22Rv1 (cell line): Measurements from ENCODE around the gene CLCF1.

ENCODE experiments used
- H3K27ac ChIP-seq: fragments of 450-650 bp; 2 replicates; pipeline ENCODE4 v1.5.1; 2017
- ZFX ChIP-seq: fragments of 450-650 bp; IDR thresholded peaks from 2 replicates; pipeline ENCODE4 v1.6.1; 2017; ENCODE audit warnings: antibody characterized with exemption, borderline replicate concordance
- TF ChIP-seq, protein P1 (sequence below): fragments of 450-650 bp; IDR thresholded peaks from 2 replicates; pipeline ENCODE4 v1.5.1; 2017; ENCODE audit warnings: mild to moderate bottlenecking

Gene CLCF1

DNA sequence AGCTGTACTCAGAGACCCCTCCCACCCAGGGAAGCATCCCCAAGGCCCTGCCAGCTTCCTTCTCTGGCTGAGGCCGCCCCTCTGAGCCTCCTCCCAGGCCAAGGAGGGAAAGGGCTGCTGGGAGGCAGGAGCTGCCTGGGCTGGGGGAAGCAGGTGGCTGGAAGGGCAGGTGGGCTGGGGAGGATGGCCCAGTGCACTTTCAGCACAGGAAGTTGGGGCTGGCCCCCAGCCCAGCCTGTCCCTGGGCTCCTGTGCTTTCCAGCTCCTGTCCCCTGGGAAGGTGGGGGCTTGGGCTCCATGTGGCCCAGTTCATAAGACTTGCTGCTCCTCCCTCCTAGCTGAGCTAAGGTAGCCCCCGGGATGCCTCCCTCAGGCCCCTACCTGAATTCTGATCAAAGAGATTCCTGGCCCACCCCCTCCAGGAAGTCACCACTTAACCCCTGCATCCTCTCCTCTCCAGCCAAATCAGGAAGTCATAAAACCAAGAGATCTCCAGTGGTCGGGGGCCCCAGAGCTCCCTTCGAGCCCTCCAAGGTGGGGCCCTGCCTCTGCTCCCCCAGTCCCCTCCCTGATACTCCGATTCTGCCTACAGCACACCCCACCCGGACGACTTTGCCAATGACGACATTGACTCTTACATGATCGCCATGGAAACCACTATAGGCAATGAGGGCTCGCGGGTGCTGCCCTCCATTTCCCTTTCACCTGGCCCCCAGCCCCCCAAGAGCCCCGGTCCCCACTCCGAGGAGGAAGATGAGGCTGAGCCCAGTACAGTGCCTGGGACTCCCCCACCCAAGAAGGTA, 23.4 kb upstream of the CLCF1 start:
- TF ChIP-seq ZFX, result no peak
- TF ChIP-seq, protein P1, sequence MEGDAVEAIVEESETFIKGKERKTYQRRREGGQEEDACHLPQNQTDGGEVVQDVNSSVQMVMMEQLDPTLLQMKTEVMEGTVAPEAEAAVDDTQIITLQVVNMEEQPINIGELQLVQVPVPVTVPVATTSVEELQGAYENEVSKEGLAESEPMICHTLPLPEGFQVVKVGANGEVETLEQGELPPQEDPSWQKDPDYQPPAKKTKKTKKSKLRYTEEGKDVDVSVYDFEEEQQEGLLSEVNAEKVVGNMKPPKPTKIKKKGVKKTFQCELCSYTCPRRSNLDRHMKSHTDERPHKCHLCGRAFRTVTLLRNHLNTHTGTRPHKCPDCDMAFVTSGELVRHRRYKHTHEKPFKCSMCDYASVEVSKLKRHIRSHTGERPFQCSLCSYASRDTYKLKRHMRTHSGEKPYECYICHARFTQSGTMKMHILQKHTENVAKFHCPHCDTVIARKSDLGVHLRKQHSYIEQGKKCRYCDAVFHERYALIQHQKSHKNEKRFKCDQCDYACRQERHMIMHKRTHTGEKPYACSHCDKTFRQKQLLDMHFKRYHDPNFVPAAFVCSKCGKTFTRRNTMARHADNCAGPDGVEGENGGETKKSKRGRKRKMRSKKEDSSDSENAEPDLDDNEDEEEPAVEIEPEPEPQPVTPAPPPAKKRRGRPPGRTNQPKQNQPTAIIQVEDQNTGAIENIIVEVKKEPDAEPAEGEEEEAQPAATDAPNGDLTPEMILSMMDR, result no peak
- H3K27ac ChIP-seq, result peak overlapping the region; percentile 96

DNA sequence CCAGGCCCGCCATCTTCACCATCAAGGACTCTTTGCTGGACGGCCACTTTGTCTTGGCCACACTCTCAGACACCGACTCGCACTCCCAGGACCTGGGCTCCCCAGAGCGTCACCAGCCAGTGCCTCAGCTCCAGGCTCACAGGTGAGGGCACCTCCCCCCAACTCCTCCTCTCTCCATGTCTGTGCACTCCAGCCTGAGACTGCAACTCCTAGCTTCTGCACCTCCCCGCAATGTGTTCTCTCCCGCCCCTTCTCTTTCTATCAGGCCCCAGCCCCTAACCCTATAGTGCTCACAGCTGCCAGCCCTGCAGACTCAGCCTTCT, 22.8 kb upstream of the CLCF1 start:
- TF ChIP-seq, protein P1, result no peak
- no peak for TF ChIP-seq ZFX
- peak overlapping the region; percentile 96 for H3K27ac ChIP-seq

DNA sequence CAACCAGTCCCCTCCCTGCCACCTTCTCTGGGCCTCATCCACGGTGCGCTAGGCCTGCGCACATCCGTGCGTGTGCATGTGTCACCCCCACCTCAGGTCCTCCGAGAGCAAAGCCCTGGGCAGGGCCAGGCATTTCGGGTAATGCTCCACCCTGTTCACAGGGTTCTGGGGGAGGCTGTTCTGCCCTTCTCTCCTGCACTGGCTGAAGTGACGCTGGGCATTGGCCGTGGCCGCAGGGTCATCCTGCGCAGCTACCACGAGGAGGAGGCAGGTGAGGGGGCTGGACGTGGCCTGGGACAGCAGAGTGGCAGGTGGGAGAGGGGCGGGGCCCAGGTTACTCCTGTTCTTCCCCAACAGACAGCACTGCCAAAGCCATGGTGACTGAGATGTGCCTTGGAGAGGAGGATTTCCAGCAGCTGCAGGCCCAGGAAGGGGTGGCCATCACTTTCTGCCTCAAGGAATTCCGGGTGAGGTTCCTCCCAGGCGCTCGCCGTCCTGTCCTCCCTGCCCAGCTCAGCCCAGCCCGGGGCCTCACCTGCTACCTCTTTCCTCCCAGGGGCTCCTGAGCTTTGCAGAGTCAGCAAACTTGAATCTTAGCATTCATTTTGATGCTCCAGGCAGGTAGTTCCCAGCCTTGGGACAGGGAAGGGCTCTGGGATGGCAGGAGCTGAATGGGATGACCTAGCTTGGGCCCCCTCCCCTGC, 22.3 kb upstream of the CLCF1 start:
- H3K27ac ChIP-seq, result peak overlapping the region; percentile 96
- no peak for TF ChIP-seq ZFX
- TF ChIP-seq, protein P1, result no peak

GRCh38 chr11:67393990-67394389, 20.6 kb upstream of the CLCF1 start:
- TF ChIP-seq ZFX, result no peak
- TF ChIP-seq, protein P1, result no peak
- 0 out of 2 replicates have a peak overlapping the region, but pooled peaks have one; percentile 89 for H3K27ac ChIP-seq

GRCh38 chr11:67393437-67393836, 20.0 kb upstream of the CLCF1 start:
- peak overlapping the region; percentile 89; the same call in 1 of the 2 replicates for H3K27ac ChIP-seq
- TF ChIP-seq ZFX, result no peak
- TF ChIP-seq, protein P1, result no peak

GRCh38 chr11:67392183-67392715, 18.9 kb upstream of the CLCF1 start:
- no peak for TF ChIP-seq ZFX
- TF ChIP-seq, protein P1, result no peak
- peak overlapping the region; percentile 89 for H3K27ac ChIP-seq
